LNCAP (cell line): ENCODE measurements around the gene SYT7.

ENCODE experiments used
- CTCF ChIP-seq: fragments of 450-650 bp; IDR thresholded peaks from 2 replicates; pipeline ENCODE4 v1.5.1; 2017; ENCODE audit warnings: mild to moderate bottlenecking

Gene SYT7

GRCh38 chr11:61505640-61506155, 75.2 kb downstream of the SYT7 start:
- TF ChIP-seq CTCF = no peak

- no peak for TF ChIP-seq CTCF
Measured at GRCh38 chr11:61505106-61505505, 75.8 kb downstream of the SYT7 start.

DNA sequence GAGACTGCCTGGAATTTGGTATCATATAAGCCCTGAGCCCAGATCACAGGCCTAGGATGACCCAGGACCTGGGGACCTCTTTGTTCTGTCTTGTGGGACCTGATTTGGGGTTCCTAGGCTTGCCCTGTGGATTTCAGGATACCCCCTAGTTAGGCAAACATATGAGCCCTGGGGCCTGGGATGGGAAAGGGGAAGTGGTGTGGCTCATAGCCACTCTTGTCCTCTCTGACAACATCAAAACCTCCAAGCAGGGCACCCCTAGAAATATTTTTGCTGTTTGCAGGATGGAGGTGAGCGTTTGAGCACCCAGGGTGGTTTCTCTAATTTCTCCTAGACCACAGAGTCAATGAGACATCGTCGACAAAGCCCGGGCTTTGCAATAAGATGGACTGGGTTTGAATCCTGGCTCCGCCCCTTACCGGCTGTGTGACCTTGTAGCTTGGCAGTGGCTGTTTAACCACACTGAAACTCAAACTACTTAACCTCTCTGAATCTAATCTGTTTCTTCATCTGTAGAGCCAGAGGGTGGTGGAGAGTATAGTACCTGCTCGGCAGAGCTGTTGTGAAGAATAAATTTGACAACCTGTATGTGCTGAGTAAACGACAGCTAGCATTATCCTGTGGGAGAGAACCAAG, 77.6 kb downstream of the SYT7 start:
- TF ChIP-seq CTCF = no peak

DNA sequence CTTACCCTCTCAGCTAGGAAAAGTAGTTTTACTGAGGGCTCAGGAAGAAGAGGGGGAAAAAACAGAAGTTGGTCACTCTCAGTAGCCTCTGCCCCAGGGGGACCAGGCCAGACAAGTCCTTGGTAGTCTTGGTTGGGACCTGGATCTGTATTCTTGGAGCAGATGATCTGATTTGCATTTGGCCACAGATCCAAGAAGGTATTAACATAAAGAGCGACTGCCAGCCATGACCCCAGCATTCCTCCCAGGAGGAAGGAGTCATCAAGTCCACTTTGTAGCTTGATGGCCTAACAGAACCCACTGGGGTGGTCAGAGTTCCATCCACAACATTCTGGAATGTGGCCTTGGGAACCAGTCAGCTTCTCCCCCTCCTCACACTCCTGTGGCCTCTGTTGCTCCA, 78.4 kb downstream of the SYT7 start:
- TF ChIP-seq CTCF = no peak

GRCh38 chr11:61499816-61500491, 80.9 kb downstream of the SYT7 start:
- TF ChIP-seq CTCF = no peak

DNA sequence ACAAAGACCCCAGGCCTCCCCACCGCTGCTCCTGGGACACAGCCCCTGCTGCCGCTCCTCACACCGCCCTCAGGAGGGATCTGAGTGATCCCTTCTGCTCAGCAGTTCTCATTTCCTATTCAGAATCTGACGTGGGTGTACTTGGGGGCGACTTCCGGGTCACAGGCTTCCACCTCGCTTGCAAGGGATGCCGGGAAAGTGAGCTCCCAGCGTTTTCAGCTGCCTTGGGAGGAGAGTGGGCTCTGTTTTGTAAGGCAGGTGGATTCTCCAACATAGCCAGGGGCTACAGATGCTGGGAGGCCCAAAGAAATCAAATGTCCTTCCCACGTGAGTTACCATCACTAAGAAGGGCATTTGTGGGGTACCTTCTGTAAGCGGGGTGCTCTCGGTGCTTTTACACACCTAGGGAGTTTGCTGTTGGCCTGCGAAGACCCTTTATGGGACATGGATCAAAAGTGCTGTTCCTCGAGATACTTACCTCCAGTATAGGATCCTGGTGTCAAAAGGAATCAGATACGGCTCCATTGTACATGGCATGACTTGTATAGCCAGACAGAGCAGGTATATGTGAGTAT, 82.0 kb downstream of the SYT7 start:
- TF ChIP-seq CTCF = no peak

DNA sequence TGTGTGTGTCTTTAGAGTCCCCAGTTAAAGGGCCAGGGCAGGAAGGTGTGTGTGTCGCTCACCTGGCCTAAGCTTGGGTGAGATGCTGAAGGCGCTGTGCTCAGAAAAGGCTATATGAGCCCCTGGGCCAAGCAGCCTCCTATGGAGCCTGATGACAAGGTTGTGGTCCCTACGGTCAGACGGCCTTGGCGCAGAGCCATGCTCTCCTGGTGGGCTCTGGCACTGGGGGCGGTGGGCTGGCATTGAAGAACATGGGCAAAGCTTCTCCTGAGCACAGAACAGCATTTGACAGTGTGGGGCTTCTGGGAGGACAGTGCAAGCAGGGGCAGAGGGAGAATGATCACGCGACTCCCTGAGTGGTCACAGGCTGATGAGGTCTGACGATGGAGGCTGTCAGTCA, 83.0 kb downstream of the SYT7 start:
- no peak for TF ChIP-seq CTCF
